ENCODE measurements around the gene RBM12. TPM values are rescaled to one million over a fixed set of nuclear protein-coding genes. Genes with fewer than 3 reads are reported as not detected.
"Not testable (repeated sequence)": the region's sequence is repeated elsewhere in the genome, so short reads cannot be mapped to it uniquely, and the experiment has no call there.

The RBM12 gene
- total RNA-seq, 1 donor from 2014 or later, result 139 TPM

GRCh38 chr20:35695978-35696377, 31.3 kb upstream of the RBM12 start:
- no peak overlapping the region for H3K4me3 Mint-ChIP-seq
- no peaks in the 10 kb centered on the region for H3K9me3 Mint-ChIP-seq
- CTCF ChIA-PET, result interaction anchor here (0.7 kb wide), 1 partner anchor 228 kb away, joined by 4 read pairs; no protein-coding TSS in a partner anchor
- H3K36me3 Mint-ChIP-seq (ENCODE audit: low read depth), result peaks cover 58% of the 10 kb centered on the region
- DNase-seq (no peak), ATAC-seq (ENCODE audit: low read depth) (no peak)
- POLR2A ChIA-PET, result interaction anchor here (0.6 to 0.7 kb wide), 2 partner anchors 77 to 207 kb away, joined by 3 to 4 read pairs; no protein-coding TSS in a partner anchor
- H3K4me1 Mint-ChIP-seq, result peaks cover 27% of the 10 kb centered on the region
- H3K27me3 Mint-ChIP-seq, result no peaks in the 10 kb centered on the region
- intact Hi-C loops (cut with micrococcal nuclease), result loop anchor here (10.0 kb wide), 1 partner anchor 189 kb away; no protein-coding TSS in a partner anchor
- no peak overlapping the region for H3K27ac Mint-ChIP-seq
- no peak for TF ChIP-seq CTCF (IDR thresholded peaks at IDR 0.05)

DNA sequence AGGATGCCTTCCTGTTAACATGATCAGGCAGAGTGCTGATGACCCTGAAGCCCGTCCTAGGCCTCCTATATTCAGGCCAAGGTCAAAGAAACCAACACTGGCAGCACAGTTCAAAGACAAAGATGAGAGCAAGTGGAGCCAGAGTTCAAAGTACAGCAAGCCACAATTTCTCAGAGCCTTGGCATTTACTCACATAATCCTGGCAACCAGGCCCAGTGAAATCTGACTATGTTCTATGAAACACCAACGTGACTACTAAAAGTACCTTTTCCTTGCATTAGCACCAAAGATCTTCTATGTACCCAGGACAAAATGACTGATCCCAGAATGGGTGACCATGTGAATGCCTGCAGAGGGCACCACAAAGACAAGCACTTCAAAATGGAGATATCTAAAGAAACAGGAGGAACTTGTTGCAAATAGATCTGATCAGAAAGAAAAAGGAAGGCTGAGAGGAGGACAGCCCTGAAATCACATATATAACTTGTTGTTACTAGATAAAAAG, 30.6 kb upstream of the RBM12 start:
- no peaks in the 10 kb centered on the region for H3K27me3 Mint-ChIP-seq
- no peaks in the 10 kb centered on the region for H3K9me3 Mint-ChIP-seq
- ATAC-seq (ENCODE audit: low read depth) (no peak), DNase-seq (no peak)
- TF ChIP-seq CTCF (IDR thresholded peaks at IDR 0.05), result no peak
- intact Hi-C loops (cut with micrococcal nuclease), result loop anchor here (10.0 kb wide), 1 partner anchor 190 kb away; no protein-coding TSS in a partner anchor
- no peak overlapping the region for H3K27ac Mint-ChIP-seq
- POLR2A ChIA-PET, result interaction anchor here (0.7 kb wide), 1 partner anchor 76 kb away, joined by 3 read pairs; no protein-coding TSS in a partner anchor
- H3K36me3 Mint-ChIP-seq (ENCODE audit: low read depth), result peaks cover 59% of the 10 kb centered on the region
- no peak overlapping the region for H3K4me3 Mint-ChIP-seq
- H3K4me1 Mint-ChIP-seq, result peaks cover 23% of the 10 kb centered on the region
- CTCF ChIA-PET, result interaction anchor here (0.7 kb wide), 1 partner anchor 228 kb away, joined by 4 read pairs; no protein-coding TSS in a partner anchor

- no peak for DNase-seq
- ChIA-PET CTCF (no interaction called here), POLR2A (interaction anchor here (1.3 kb wide), 1 partner anchor 52 kb away, joined by 4 read pairs; the partner anchor contains the start of gene RBM39)
- ATAC-seq (ENCODE audit: low read depth), result no peak
- H3K9me3 Mint-ChIP-seq, result no peaks in the 10 kb centered on the region
- no peak overlapping the region for H3K27ac Mint-ChIP-seq
- H3K4me1 Mint-ChIP-seq, result no peaks in the 10 kb centered on the region
- intact Hi-C loops (cut with micrococcal nuclease), result loop anchor here (10.0 kb wide), 1 partner anchor 195 kb away; no protein-coding TSS in a partner anchor
- H3K4me3 Mint-ChIP-seq, result no peak overlapping the region
- no peak for TF ChIP-seq CTCF (IDR thresholded peaks at IDR 0.05)
- peaks cover 58% of the 10 kb centered on the region for H3K36me3 Mint-ChIP-seq (ENCODE audit: low read depth)
- no peaks in the 10 kb centered on the region for H3K27me3 Mint-ChIP-seq
Observed at GRCh38 chr20:35690265-35690664, 25.6 kb upstream of the RBM12 start.

DNA sequence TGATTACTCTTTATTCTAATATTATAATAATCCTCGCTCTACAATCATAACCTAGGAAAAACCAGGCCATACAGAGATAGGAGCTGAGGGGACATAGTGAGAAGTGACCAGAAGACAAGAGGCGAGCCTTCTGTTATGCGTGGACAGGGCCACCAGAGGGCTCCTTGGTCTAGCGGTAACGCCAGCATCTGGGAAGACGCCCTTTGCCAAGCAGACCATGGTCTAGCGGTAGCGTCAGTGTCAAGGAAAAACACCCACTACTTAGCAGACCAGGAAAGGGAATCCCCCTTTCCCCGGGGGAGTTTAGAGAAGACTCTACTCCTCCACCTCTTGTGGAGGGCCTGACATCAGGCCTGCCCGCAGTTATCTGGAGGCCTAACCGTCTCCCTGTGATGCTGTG, 22.2 kb upstream of the RBM12 start:
- H3K27me3 Mint-ChIP-seq; DNase-seq; H3K9me3 Mint-ChIP-seq; ATAC-seq (ENCODE audit: low read depth); intact Hi-C loops (cut with micrococcal nuclease); H3K4me3 Mint-ChIP-seq; H3K27ac Mint-ChIP-seq; CTCF ChIA-PET; H3K4me1 Mint-ChIP-seq: not testable (repeated sequence)
- POLR2A ChIA-PET, result interaction anchor here (0.6 kb wide), 2 partner anchors 53 to 111 kb away, joined by 5 to 7 read pairs; no protein-coding TSS in a partner anchor
- H3K36me3 Mint-ChIP-seq (ENCODE audit: low read depth), result peaks cover 43% of the 10 kb centered on the region

DNA sequence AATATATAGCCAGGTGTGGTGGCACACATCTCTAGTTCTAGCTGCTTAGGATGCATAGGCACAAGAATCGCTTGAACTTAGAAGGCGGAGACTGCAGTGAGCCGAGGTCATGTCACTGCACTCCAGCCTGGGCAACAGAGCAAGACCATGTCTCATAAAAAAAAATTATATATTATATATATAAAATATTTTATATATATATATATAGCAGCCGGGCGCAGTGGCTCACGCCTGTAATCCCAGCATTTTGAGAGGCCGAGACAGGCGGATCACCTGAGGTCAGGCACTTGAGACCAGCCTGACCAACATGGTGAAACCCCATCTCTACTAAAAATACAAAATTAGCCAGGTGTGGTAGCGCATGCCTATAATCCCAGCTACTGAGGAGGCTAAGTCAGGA, 20.7 kb upstream of the RBM12 start:
- ATAC-seq (ENCODE audit: low read depth); CTCF ChIA-PET; DNase-seq: not testable (repeated sequence)

GRCh38 chr20:35681960-35682359, 17.3 kb upstream of the RBM12 start:
- Mint-ChIP-seq H3K4me3 (no peak overlapping the region), H3K27ac (no peak overlapping the region), H3K36me3 (ENCODE audit: low read depth) (peaks cover 33% of the 10 kb centered on the region), H3K9me3 (no peaks in the 10 kb centered on the region), H3K4me1 (peaks cover 14% of the 10 kb centered on the region), H3K27me3 (no peaks in the 10 kb centered on the region)
- intact Hi-C loops (cut with micrococcal nuclease), result no loop called here
- DNase-seq (no peak), ATAC-seq (ENCODE audit: low read depth) (no peak)
- POLR2A ChIA-PET, result no interaction called here
- TF ChIP-seq CTCF (IDR thresholded peaks at IDR 0.05), result no peak
- CTCF ChIA-PET, result no interaction called here

More for the DNA sequence above, 20.7 kb upstream of the RBM12 start:
- H3K4me3 Mint-ChIP-seq; H3K27ac Mint-ChIP-seq; H3K9me3 Mint-ChIP-seq; intact Hi-C loops (cut with micrococcal nuclease); H3K27me3 Mint-ChIP-seq; H3K4me1 Mint-ChIP-seq: not testable (repeated sequence)
- peaks cover 46% of the 10 kb centered on the region for H3K36me3 Mint-ChIP-seq (ENCODE audit: low read depth)
- POLR2A ChIA-PET, result interaction anchor here (0.6 to 0.7 kb wide), 2 partner anchors 26 to 95 kb away, joined by 5 to 6 read pairs; no protein-coding TSS in a partner anchor

All from activated B cell treated with CpG ODN at 0.5 μM for 24 hours (primary cell).